GM10248 (cell line): ENCODE measurements around the gene MTR.

Experiments
- CTCF ChIA-PET: fragments of 300-600 bp; sonication (Branson Sonifier 250); formaldehyde crosslinking; extraction: SDS; loops from one replicate; lab custom pipeline; 2021; ENCODE audit warnings: antibody characterized with exemption; lab: Yijun Ruan, JAX
- POLR2A ChIA-PET: fragments of 350-650 bp; sonication (Branson Sonifier 250); formaldehyde crosslinking; extraction: SDS; loops from one replicate; lab custom pipeline; 2020; ENCODE audit warnings: antibody characterized with exemption; lab: Yijun Ruan, JAX
- DNase-seq: peaks from one replicate; pipeline ENCODE4 v3.0.0; 2012; ENCODE audit errors: extremely low spot score
- CTCF ChIP-seq: IDR thresholded peaks from 2 replicates; pipeline ENCODE4 v1.5.1; 2012; ENCODE audit warnings: mild to moderate bottlenecking, low read depth; ENCODE audit errors: extremely low read depth, missing control alignments, control extremely low read depth

The MTR gene

GRCh38 chr1:236888126-236888525 lies 93.0 kb downstream of the MTR start:
- CTCF ChIA-PET, result no interaction called here
- no peak for DNase-seq
- TF ChIP-seq CTCF, result no peak
- POLR2A ChIA-PET, result no interaction called here

- no peak for TF ChIP-seq CTCF
- no peak for DNase-seq
- CTCF ChIA-PET, result no interaction called here
- POLR2A ChIA-PET, result no interaction called here
Observed at GRCh38 chr1:236888903-236889302, 93.8 kb downstream of the MTR start.

GRCh38 chr1:236890152-236891056 lies 95.3 kb downstream of the MTR start:
- DNase-seq, result no peak
- no peak for TF ChIP-seq CTCF
- POLR2A ChIA-PET, result no interaction called here
- CTCF ChIA-PET, result no interaction called here

GRCh38 chr1:236893626-236894545 lies 98.8 kb downstream of the MTR start:
- DNase-seq, result no peak
- ChIA-PET POLR2A (no interaction called here), CTCF (interaction anchor here (0.9 to 1.0 kb wide), 2 partner anchors 16 to 19 kb away, joined by 3 to 4 read pairs; no protein-coding TSS in a partner anchor)
- TF ChIP-seq CTCF, result no peak

- POLR2A ChIA-PET, result no interaction called here
- TF ChIP-seq CTCF, result no peak
- CTCF ChIA-PET, result interaction anchor here (1.3 to 1.5 kb wide), 3 partner anchors 11 to 101 kb away, joined by 3 to 6 read pairs (median 4); no protein-coding TSS in a partner anchor
- DNase-seq, result no peak
Observed at GRCh38 chr1:236895665-236896387, 100.7 kb downstream of the MTR start.
